Measurements from ENCODE around the gene UST. TPM values are rescaled to one million over a fixed set of nuclear protein-coding genes. Genes with fewer than 3 reads are reported as not detected.
A peak's percentile ranks its signal among the peaks of the same experiment; 100 is the strongest.

Gene UST
- total and polyA plus RNA-seq, 4 donors, result 0.24 to 2.7 (median 0.87) TPM

DNA sequence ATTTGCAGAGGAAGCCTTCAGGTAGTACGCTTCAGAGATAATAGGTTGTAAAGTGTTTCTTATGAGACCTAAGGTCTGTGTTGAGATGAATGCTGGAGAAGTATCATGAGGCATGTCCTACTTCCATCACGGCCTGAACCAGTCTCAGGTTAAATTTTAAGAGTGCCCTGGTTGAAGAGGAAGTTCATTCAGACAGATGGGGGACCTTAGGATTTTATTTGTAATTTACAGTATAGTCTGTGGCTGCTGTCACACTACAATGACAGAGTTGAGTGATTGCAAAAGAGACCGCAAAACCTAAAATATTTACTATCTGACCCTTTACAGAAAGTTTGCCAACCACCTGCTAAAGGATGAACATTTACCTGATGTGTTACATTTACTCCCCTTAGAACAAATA lies 70.9 kb downstream of the UST start:
- 66% methylated on average over 3 of the region's 3 CpGs for WGBS
- TF ChIP-seq EGR1 (IDR thresholded peaks at IDR 0.05; ENCODE audit: low read depth in 2 of 2), result no peak

DNA sequence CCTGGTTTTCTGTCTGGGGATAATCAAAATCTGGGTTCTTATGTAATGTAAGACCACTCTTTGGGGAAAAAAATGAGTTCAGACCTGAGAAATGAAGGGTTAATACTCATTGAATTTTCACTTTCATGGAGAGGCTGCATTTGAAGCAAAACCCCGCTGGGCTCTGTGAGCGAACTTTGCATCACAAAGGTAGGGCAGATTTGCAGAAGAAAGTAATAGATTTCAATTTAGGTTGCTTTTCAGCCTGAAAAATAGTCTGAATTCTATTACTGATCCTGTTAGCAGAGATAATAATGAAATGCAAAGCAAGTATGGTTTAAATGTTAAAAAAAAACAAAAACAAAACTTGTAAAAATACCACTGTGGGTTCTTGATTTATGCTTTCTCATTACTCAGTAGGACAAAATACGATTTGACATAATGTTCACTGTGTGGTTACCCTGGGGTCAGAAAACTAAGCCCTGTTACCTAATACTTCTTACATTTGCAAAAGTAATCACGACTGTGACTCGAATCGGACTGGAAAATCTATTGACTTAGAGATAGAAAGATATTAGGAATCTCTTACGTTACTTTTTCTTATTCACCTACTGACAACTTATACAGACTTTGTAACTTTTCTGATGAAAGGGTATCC lies 72.2 kb downstream of the UST start:
- peak in 1 of 2 donors; percentile 26 for TF ChIP-seq RXRA (IDR thresholded peaks at IDR 0.05)
- TF ChIP-seq HNF4A (conservative IDR thresholded peaks at IDR 0.05), result peak; percentile 60 to 67
- no peak for TF ChIP-seq REST (IDR thresholded peaks at IDR 0.05)
- Histone ChIP-seq H3K9me3 (ENCODE audit: control insufficient read depth in 4 of 4, low read length in 3 of 4) (no peaks in the 10 kb centered on the region), H3K36me3 (ENCODE audit: control insufficient read depth in 4 of 4, insufficient read depth in 3 of 4, low read depth in 1 of 4, low read length in 3 of 4) (no peaks in the 10 kb centered on the region), H3K27ac (ENCODE audit: low read depth in 1 of 2, low read length in 2 of 2) (no peak overlapping the region), H3K4me3 (ENCODE audit: low read depth in 1 of 3, low read length in 3 of 3) (no peak overlapping the region), H3K27me3 (ENCODE audit: control insufficient read depth in 4 of 4, insufficient read depth in 4 of 4, low read length in 3 of 4) (peaks cover 0 to 2% (median 0%) of the 10 kb centered on the region in 4 donors), H3K4me1 (ENCODE audit: control insufficient read depth in 4 of 4, insufficient read depth in 4 of 4, low read length in 3 of 4) (peaks cover 0 to 6% (median 0%) of the 10 kb centered on the region in 4 donors), H3K9ac (ENCODE audit: low read depth in 1 of 2, low read length in 2 of 2) (no peak overlapping the region)
- DNase-seq (ENCODE audit: low spot score), result no peak
- WGBS, result 41% methylated on average over 7 of the region's 7 CpGs

More for the DNA sequence above, 70.9 kb downstream of the UST start:
- peaks cover 0 to 6% (median 0%) of the 10 kb centered on the region in 4 donors for H3K4me1 ChIP-seq (ENCODE audit: control insufficient read depth in 4 of 4, insufficient read depth in 4 of 4, low read length in 3 of 4)
- no peaks in the 10 kb centered on the region for H3K9me3 ChIP-seq (ENCODE audit: control insufficient read depth in 4 of 4, low read length in 3 of 4)
- no peak for DNase-seq (ENCODE audit: low spot score)
- H3K36me3 ChIP-seq (ENCODE audit: control insufficient read depth in 4 of 4, insufficient read depth in 3 of 4, low read depth in 1 of 4, low read length in 3 of 4), result no peaks in the 10 kb centered on the region
- no peak overlapping the region for H3K9ac ChIP-seq (ENCODE audit: low read depth in 1 of 2, low read length in 2 of 2)
- H3K27me3 ChIP-seq (ENCODE audit: control insufficient read depth in 4 of 4, insufficient read depth in 4 of 4, low read length in 3 of 4), result peaks cover 0 to 2% (median 0%) of the 10 kb centered on the region in 4 donors
- no peak overlapping the region for H3K27ac ChIP-seq (ENCODE audit: low read depth in 1 of 2, low read length in 2 of 2)
- H3K4me3 ChIP-seq (ENCODE audit: low read depth in 1 of 3, low read length in 3 of 3), result no peak overlapping the region

GRCh38 chr6:148819852-148820251 lies 73.0 kb downstream of the UST start:
- TF ChIP-seq FOXA2 (IDR thresholded peaks at IDR 0.05) (no peak), EGR1 (IDR thresholded peaks at IDR 0.05; ENCODE audit: low read depth in 2 of 2) (no peak), MAX (IDR thresholded peaks at IDR 0.05) (no peak), YY1 (IDR thresholded peaks at IDR 0.05) (no peak), NR2F2 (IDR thresholded peaks at IDR 0.05) (no peak), REST (IDR thresholded peaks at IDR 0.05) (no peak), HNF4A (conservative IDR thresholded peaks at IDR 0.05) (no peak), TAF1 (conservative IDR thresholded peaks at IDR 0.05) (no peak)
- TF ChIP-seq, protein P1, sequence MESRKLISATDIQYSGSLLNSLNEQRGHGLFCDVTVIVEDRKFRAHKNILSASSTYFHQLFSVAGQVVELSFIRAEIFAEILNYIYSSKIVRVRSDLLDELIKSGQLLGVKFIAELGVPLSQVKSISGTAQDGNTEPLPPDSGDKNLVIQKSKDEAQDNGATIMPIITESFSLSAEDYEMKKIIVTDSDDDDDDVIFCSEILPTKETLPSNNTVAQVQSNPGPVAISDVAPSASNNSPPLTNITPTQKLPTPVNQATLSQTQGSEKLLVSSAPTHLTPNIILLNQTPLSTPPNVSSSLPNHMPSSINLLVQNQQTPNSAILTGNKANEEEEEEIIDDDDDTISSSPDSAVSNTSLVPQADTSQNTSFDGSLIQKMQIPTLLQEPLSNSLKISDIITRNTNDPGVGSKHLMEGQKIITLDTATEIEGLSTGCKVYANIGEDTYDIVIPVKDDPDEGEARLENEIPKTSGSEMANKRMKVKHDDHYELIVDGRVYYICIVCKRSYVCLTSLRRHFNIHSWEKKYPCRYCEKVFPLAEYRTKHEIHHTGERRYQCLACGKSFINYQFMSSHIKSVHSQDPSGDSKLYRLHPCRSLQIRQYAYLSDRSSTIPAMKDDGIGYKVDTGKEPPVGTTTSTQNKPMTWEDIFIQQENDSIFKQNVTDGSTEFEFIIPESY (IDR thresholded peaks at IDR 0.05), result no peak
- Histone ChIP-seq H3K27ac (ENCODE audit: low read depth in 1 of 2, low read length in 2 of 2) (no peak overlapping the region), H3K9me3 (ENCODE audit: control insufficient read depth in 4 of 4, low read length in 3 of 4) (no peaks in the 10 kb centered on the region), H3K4me3 (ENCODE audit: low read depth in 1 of 3, low read length in 3 of 3) (no peak overlapping the region), H3K4me1 (ENCODE audit: control insufficient read depth in 4 of 4, insufficient read depth in 4 of 4, low read length in 3 of 4) (peaks cover 0 to 6% (median 0%) of the 10 kb centered on the region in 4 donors), H3K27me3 (ENCODE audit: control insufficient read depth in 4 of 4, insufficient read depth in 4 of 4, low read length in 3 of 4) (peaks cover 0 to 2% (median 0%) of the 10 kb centered on the region in 4 donors), H3K9ac (ENCODE audit: low read depth in 1 of 2, low read length in 2 of 2) (no peak overlapping the region), H3K36me3 (ENCODE audit: control insufficient read depth in 4 of 4, insufficient read depth in 3 of 4, low read depth in 1 of 4, low read length in 3 of 4) (no peaks in the 10 kb centered on the region)
- DNase-seq (ENCODE audit: low spot score), result no peak
- WGBS, result 75% methylated on average over 6 of the region's 6 CpGs
